ACHN (cell line): ENCODE measurements around the gene ALG12.

ENCODE experiments used
- DNase-seq: peaks from one replicate; pipeline ENCODE4 v3.0.0-alpha.2; 2015
- in situ Hi-C: cut with HindIII; loops from 2 replicates; pipeline ENCODE4 v1.10.0; 2017; ENCODE audit warnings: low sequenced_read_pairs, low pct_ligation_motif_present, low pct_unique_long_range_greater_than_20kb

ALG12 gene

GRCh38 chr22:49958931-49959781 lies 40.9 kb upstream of the ALG12 start:
- DNase-seq = no peak
- in situ Hi-C loops = no loop called here

GRCh38 chr22:49958366-49958921 lies 40.2 kb upstream of the ALG12 start:
- no peak for DNase-seq
- in situ Hi-C loops = no loop called here

- DNase-seq = no peak
- in situ Hi-C loops = no loop called here
Observed at GRCh38 chr22:49957826-49958365, 39.7 kb upstream of the ALG12 start.

- DNase-seq = no peak
- in situ Hi-C loops = no loop called here
Observed at GRCh38 chr22:49956914-49957825, 38.9 kb upstream of the ALG12 start.

GRCh38 chr22:49956418-49956770 lies 38.2 kb upstream of the ALG12 start:
- in situ Hi-C loops = no loop called here
- no peak for DNase-seq

- in situ Hi-C loops = no loop called here
Observed at GRCh38 chr22:49955581-49956417, 37.6 kb upstream of the ALG12 start.

GRCh38 chr22:49954991-49955580 lies 36.8 kb upstream of the ALG12 start:
- in situ Hi-C loops = no loop called here

More at GRCh38 chr22:49955581-49956417, 37.6 kb upstream of the ALG12 start:
- DNase-seq = no peak

GRCh38 chr22:49954354-49954753 lies 36.1 kb upstream of the ALG12 start:
- no peak for DNase-seq
- in situ Hi-C loops = no loop called here

More at GRCh38 chr22:49954991-49955580, 36.8 kb upstream of the ALG12 start:
- DNase-seq = no peak

- in situ Hi-C loops = no loop called here
- no peak for DNase-seq
Observed at GRCh38 chr22:49953680-49954344, 35.6 kb upstream of the ALG12 start.

GRCh38 chr22:49953027-49953679 lies 34.9 kb upstream of the ALG12 start:
- in situ Hi-C loops = no loop called here

GRCh38 chr22:49951986-49952896 lies 34.0 kb upstream of the ALG12 start:
- DNase-seq = peak; percentile 90
- in situ Hi-C loops = no loop called here

More at GRCh38 chr22:49953027-49953679, 34.9 kb upstream of the ALG12 start:
- DNase-seq = no peak

- DNase-seq = no peak
- in situ Hi-C loops = no loop called here
Observed at GRCh38 chr22:49951678-49951985, 33.4 kb upstream of the ALG12 start.

GRCh38 chr22:49951000-49951677 lies 32.9 kb upstream of the ALG12 start:
- in situ Hi-C loops = no loop called here
- no peak for DNase-seq

- in situ Hi-C loops = no loop called here
- no peak for DNase-seq
Observed at GRCh38 chr22:49950396-49950994, 32.3 kb upstream of the ALG12 start.

- DNase-seq = no peak
- in situ Hi-C loops = no loop called here
Observed at GRCh38 chr22:49949914-49950292, 31.7 kb upstream of the ALG12 start.
